SU-DHL-6 (cell line): ENCODE results near the gene KPNA4.

Experiments used
- EZH2phosphoT487 ChIP-seq: fragments of 200-600 bp; sonication (generic), shearing (Covaris generic); conservative IDR thresholded peaks from 2 replicates; pipeline ENCODE4 v1.6.1; 2018; ENCODE audit warnings: mild to moderate bottlenecking, antibody characterized with exemption, low read length, moderate library complexity, mixed read lengths
- TF ChIP-seq, protein P1 (sequence below): fragments of 200-600 bp; sonication (generic); IDR thresholded peaks from one replicate; pipeline ENCODE4 v1.5.1; 2017; ENCODE audit warnings: antibody characterized with exemption, mild to moderate bottlenecking, low read length, moderate library complexity; ENCODE audit not compliant: insufficient read depth, poor library complexity, severe bottlenecking

DNA sequence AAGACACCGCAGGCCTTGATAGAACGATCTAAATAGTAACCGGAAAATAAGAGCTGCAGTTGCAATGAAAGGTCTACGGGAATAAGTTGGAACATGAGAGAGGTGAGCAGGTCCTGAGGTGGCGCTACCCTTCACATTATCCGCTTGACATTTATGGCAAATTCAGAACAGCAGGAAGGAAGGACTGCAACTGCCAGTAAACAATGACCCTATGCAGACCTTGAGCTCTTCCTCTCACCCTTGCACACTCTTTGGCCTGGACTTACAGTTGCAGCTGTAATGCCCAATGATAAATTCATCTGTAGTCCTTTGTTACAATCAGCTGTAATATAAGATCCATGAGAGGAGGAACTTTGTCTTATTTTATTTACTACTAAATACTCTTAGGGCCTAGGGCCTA, 83.5 kb downstream of the KPNA4 start:
- TF ChIP-seq, protein P1, sequence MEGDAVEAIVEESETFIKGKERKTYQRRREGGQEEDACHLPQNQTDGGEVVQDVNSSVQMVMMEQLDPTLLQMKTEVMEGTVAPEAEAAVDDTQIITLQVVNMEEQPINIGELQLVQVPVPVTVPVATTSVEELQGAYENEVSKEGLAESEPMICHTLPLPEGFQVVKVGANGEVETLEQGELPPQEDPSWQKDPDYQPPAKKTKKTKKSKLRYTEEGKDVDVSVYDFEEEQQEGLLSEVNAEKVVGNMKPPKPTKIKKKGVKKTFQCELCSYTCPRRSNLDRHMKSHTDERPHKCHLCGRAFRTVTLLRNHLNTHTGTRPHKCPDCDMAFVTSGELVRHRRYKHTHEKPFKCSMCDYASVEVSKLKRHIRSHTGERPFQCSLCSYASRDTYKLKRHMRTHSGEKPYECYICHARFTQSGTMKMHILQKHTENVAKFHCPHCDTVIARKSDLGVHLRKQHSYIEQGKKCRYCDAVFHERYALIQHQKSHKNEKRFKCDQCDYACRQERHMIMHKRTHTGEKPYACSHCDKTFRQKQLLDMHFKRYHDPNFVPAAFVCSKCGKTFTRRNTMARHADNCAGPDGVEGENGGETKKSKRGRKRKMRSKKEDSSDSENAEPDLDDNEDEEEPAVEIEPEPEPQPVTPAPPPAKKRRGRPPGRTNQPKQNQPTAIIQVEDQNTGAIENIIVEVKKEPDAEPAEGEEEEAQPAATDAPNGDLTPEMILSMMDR: no peak
- no peak for TF ChIP-seq EZH2phosphoT487
